ENCODE results near the gene PLEKHA5.
"Not testable (repeated sequence)": the region's sequence is repeated elsewhere in the genome, so short reads cannot be mapped to it uniquely, and the experiment has no call there.

The PLEKHA5 gene

GRCh38 chr12:19169222-19169621 lies 39.7 kb downstream of the PLEKHA5 start:
- DNase-seq, result no peak

GRCh38 chr12:19170286-19170685 lies 40.8 kb downstream of the PLEKHA5 start:
- DNase-seq, result not testable (repeated sequence)

GRCh38 chr12:19171731-19172130 lies 42.2 kb downstream of the PLEKHA5 start:
- DNase-seq, result no peak

- DNase-seq, result no peak
Measured at GRCh38 chr12:19177754-19178153, 48.2 kb downstream of the PLEKHA5 start.

GRCh38 chr12:19179986-19180385 lies 50.5 kb downstream of the PLEKHA5 start:
- no peak for DNase-seq

- DNase-seq, result no peak
Measured at GRCh38 chr12:19181666-19182426, 52.3 kb downstream of the PLEKHA5 start.

- no peak for DNase-seq
Measured at GRCh38 chr12:19183121-19183838, 53.7 kb downstream of the PLEKHA5 start.

GRCh38 chr12:19185262-19185929 lies 55.9 kb downstream of the PLEKHA5 start:
- DNase-seq, result no peak

- peak; percentile 43 for DNase-seq
Measured at GRCh38 chr12:19186722-19187661, 57.5 kb downstream of the PLEKHA5 start.

GRCh38 chr12:19189522-19189921 lies 60.0 kb downstream of the PLEKHA5 start:
- DNase-seq, result no peak

GRCh38 chr12:19190292-19191031 lies 60.9 kb downstream of the PLEKHA5 start:
- DNase-seq, result no peak

- no peak for DNase-seq
Measured at GRCh38 chr12:19191089-19191488, 61.6 kb downstream of the PLEKHA5 start.

- DNase-seq, result no peak
Measured at GRCh38 chr12:19191563-19191962, 62.0 kb downstream of the PLEKHA5 start.

- no peak for DNase-seq
Measured at GRCh38 chr12:19192710-19193109, 63.2 kb downstream of the PLEKHA5 start.

GRCh38 chr12:19194963-19195362 lies 65.4 kb downstream of the PLEKHA5 start:
- no peak for DNase-seq

GRCh38 chr12:19196959-19197630 lies 67.6 kb downstream of the PLEKHA5 start:
- DNase-seq, result no peak

GRCh38 chr12:19198272-19198671 lies 68.7 kb downstream of the PLEKHA5 start:
- no peak for DNase-seq

- DNase-seq, result no peak
Measured at GRCh38 chr12:19199332-19199731, 69.8 kb downstream of the PLEKHA5 start.

GRCh38 chr12:19200261-19200660 lies 70.7 kb downstream of the PLEKHA5 start:
- DNase-seq, result no peak

GRCh38 chr12:19201661-19202060 lies 72.1 kb downstream of the PLEKHA5 start:
- DNase-seq, result no peak

- no peak for DNase-seq
Measured at GRCh38 chr12:19203013-19203412, 73.5 kb downstream of the PLEKHA5 start.
